ENCODE results near the gene FBLN7.

The FBLN7 gene

GRCh38 chr2:112182581-112183034 is 44.4 kb downstream of the FBLN7 start:
- H3K4me3 ChIP-seq (replicated peaks in 1 of 2; ENCODE audit: low read depth in 2 of 2, low read length in 2 of 2): no peak overlapping the region
- TF ChIP-seq CTCF (IDR thresholded peaks at IDR 0.05; ENCODE audit: low read depth, low read length): no peak
- DNase-seq (ENCODE audit: low read depth in 2 of 2): no peak

DNA sequence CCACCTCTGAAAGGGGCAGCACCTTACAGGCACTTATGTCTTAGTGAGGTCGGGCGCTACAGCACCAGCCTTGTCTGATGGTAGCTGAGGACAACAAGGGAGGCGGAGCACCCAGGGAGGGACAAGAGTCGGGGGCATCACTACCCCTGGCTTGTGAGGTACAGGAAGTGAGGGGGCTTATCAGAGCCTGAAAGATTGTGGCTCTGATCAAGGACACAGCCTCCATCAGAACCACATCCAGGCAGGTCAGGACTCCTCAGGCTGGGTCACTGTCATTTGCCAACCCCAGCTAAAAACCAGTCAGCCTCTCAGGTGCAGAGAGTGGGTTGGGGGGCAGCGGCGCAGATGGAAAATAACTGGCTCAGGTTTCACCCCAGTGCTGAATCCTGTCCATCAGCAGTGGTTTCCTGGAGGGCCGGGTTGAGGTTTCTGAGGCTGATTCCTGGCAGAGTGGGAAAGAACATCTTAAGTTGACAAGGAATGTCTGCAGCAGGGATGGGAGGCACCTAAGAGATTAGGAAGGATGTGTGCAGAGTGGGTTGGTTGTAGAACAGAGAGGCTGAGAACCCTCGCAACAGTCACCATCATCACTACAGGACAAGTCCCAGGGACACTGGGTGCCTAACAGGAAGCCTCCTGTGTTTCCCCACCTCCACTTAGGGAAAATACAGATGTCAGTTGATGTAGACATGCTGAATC is 45.3 kb downstream of the FBLN7 start:
- no peak for DNase-seq (ENCODE audit: low read depth in 2 of 2)
- no peak for TF ChIP-seq CTCF (IDR thresholded peaks at IDR 0.05; ENCODE audit: low read depth, low read length)
- no peak overlapping the region for H3K4me3 ChIP-seq (replicated peaks in 1 of 2; ENCODE audit: low read depth in 2 of 2, low read length in 2 of 2)

GRCh38 chr2:112184121-112184520 is 45.9 kb downstream of the FBLN7 start:
- TF ChIP-seq CTCF (IDR thresholded peaks at IDR 0.05; ENCODE audit: low read depth, low read length): no peak
- no peak overlapping the region for H3K4me3 ChIP-seq (replicated peaks in 1 of 2; ENCODE audit: low read depth in 2 of 2, low read length in 2 of 2)
- DNase-seq (ENCODE audit: low read depth in 2 of 2): no peak

- no peak overlapping the region for H3K4me3 ChIP-seq (replicated peaks in 1 of 2; ENCODE audit: low read depth in 2 of 2, low read length in 2 of 2)
- no peak for DNase-seq (ENCODE audit: low read depth in 2 of 2)
- no peak for TF ChIP-seq CTCF (IDR thresholded peaks at IDR 0.05; ENCODE audit: low read depth, low read length)
These were observed 46.9 kb downstream of the FBLN7 start for GRCh38 chr2:112185131-112185530.

DNA sequence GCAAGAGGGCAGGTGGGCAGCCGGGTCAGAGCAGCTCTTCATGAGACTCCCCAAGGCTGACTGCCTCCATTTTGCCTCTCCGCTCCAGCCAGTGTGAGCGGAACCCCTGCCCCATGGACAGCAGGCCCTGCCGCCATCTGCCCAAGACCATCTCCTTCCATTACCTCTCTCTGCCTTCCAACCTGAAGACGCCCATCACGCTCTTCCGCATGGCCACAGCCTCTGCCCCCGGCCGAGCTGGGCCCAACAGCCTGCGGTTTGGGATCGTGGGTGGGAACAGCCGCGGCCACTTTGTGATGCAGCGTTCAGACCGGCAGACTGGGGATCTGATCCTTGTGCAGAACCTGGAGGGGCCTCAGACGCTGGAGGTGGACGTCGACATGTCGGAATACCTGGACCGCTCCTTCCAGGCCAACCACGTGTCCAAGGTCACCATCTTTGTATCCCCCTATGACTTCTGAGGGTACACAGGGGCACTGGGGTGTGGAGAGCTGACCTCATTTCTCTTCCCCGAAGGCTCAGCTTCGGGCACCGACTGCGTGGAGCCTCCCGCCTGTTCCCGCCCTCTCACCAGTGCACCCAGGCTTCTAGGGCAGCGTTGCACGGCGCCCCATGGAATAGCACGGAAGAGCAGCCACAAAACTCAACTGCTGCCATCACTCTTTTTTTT is 49.0 kb downstream of the FBLN7 start:
- TF ChIP-seq CTCF (IDR thresholded peaks at IDR 0.05; ENCODE audit: low read depth, low read length): no peak
- no peak for DNase-seq (ENCODE audit: low read depth in 2 of 2)
- no peak overlapping the region for H3K4me3 ChIP-seq (replicated peaks in 1 of 2; ENCODE audit: low read depth in 2 of 2, low read length in 2 of 2)

GRCh38 chr2:112187805-112188596 is 49.8 kb downstream of the FBLN7 start:
- H3K4me3 ChIP-seq (replicated peaks in 1 of 2; ENCODE audit: low read depth in 2 of 2, low read length in 2 of 2): no peak overlapping the region
- no peak for TF ChIP-seq CTCF (IDR thresholded peaks at IDR 0.05; ENCODE audit: low read depth, low read length)
- peak; percentile 18 to 60 for DNase-seq (ENCODE audit: low read depth in 2 of 2)
